Breast epithelium (tissue), 4 donors: ENCODE data around the gene GRM1. TPM values are rescaled to one million over a fixed set of nuclear protein-coding genes. Genes with fewer than 3 reads are reported as not detected.

Experiments
- DNase-seq, 2 donors: peaks; one replicate each; pipeline ENCODE4 v3.0.0-alpha.2; 2019; ENCODE audit warnings: low spot score in 2 of 2
- H3K27ac ChIP-seq, 2 donors: fragments of 200-600 bp; sonication (generic) in 1 of 2; one replicate each; pipeline ENCODE4 v1.5.1; 2016 to 2019; ENCODE audit warnings: mild to moderate bottlenecking in 1 of 2
- H3K27me3 ChIP-seq, 2 donors: fragments of 200-600 bp; sonication (generic) in 1 of 2; one replicate each; pipeline versions ENCODE4 v1.5.1 to v1.6.0; 2017 to 2019; ENCODE audit warnings: control low read depth in 1 of 2, mild to moderate bottlenecking in 1 of 2
- H3K36me3 ChIP-seq: fragments of 200-600 bp; one replicate; pipeline ENCODE4 v1.5.1; 2019
- H3K4me1 ChIP-seq, 2 donors: fragments of 200-600 bp; sonication (generic); one replicate each; pipeline ENCODE4 v1.5.1; 2016 to 2019; ENCODE audit warnings: control low read depth in 1 of 2
- H3K4me3 ChIP-seq, 3 donors: fragments of 200-600 bp; sonication (generic); 1 replicate in 2 of 3; 2 replicates in 1 of 3; pipeline ENCODE4 v1.5.1; 2016 to 2019; ENCODE audit warnings: mild to moderate bottlenecking in 3 of 3, moderate library complexity in 2 of 3
- H3K9me3 ChIP-seq, 2 donors: fragments of 200-600 bp; sonication (generic) in 1 of 2; one replicate each; pipeline ENCODE4 v1.5.1; 2016 to 2019; ENCODE audit warnings: control low read depth in 1 of 2
- CTCF ChIP-seq, 3 donors: fragments of 450-650 bp; IDR thresholded peaks; one replicate each; pipeline ENCODE4 v1.5.1; 2016 to 2017; ENCODE audit warnings: antibody characterized with exemption in 3 of 3, mild to moderate bottlenecking in 3 of 3, moderate library complexity in 3 of 3
- POLR2A ChIP-seq: fragments of 450-650 bp; IDR thresholded peaks from one replicate; pipeline ENCODE4 v1.6.1; 2016; ENCODE audit warnings: antibody characterized with exemption, mild to moderate bottlenecking, moderate library complexity
- POLR2AphosphoS5 ChIP-seq, 3 donors: sonication (generic); formaldehyde crosslinking; IDR thresholded peaks; one replicate each; pipeline ENCODE4 v1.6.1; 2017; ENCODE audit warnings: antibody characterized with exemption in 3 of 3
- intact Hi-C: fragments of 100-400 bp; cut with DNase I; formaldehyde crosslinking; loops from one replicate; pipeline ENCODE4 v1.15.1; 2023; ENCODE audit warnings: low total_unique reads
- total RNA-seq, 3 donors: library from RNA; depleted of rRNA; stranded (reverse); fragments of >200 nt; gene quantifications; one replicate each; pipeline ENCODE4 v1.1.0, GENCODE V29; 2016

GRM1 gene
- total RNA-seq, 3 donors from 2014 or later, result 0.15 to 0.16 TPM; not detected in 1

DNA sequence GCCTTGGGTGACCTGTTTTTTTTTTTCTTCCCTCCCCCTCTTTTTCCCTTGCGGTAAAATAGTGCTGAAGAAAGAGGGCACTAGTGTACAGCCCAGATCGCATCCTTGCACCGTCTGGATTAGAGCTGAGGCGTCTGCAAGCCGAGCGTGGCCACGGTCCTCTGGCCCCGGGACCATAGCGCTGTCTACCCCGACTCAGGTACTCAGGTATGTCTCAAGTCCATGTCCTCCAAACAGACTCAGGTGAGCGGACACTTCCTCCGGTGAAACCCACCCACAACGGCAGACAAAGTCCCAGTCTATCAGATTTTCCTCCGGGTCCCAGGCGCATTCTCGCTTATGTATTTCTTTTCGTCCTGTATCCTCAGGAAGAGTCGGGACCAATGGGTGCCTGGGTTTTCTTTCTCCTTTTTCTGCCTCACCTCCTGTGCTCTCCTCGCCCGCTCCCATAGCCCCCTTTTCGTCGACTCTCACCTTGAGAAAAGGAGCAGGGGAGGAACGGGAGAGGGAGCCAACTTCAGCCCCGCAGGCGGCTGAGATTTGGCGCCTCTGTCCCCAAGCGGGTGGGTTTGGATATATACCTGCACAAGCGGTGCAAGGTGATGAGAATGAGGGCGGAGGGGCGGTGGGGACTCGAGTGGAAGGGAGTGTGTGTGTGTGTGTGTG is 1.1 kb upstream of the GRM1 start:
- Histone ChIP-seq H3K27ac (no peak overlapping the region), H3K9me3 (no peaks in the 10 kb centered on the region), H3K36me3 (no peaks in the 10 kb centered on the region), H3K4me3 (no peak overlapping the region), H3K27me3 (peaks cover 2 to 39% of the 10 kb centered on the region in 2 donors), H3K4me1 (no peaks in the 10 kb centered on the region)
- TF ChIP-seq POLR2AphosphoS5 (IDR thresholded peaks at IDR 0.05), result no peak
- no peak for TF ChIP-seq POLR2A
- no peak for TF ChIP-seq CTCF (IDR thresholded peaks at IDR 0.05)
- no peak for DNase-seq
- intact Hi-C loops, result no loop called here

GRCh38 chr6:146028252-146028795 is 538 bp upstream of the GRM1 start:
- Histone ChIP-seq H3K9me3 (no peaks in the 10 kb centered on the region), H3K4me1 (no peaks in the 10 kb centered on the region), H3K27me3 (peaks cover 2 to 39% of the 10 kb centered on the region in 2 donors), H3K36me3 (no peaks in the 10 kb centered on the region), H3K27ac (no peak overlapping the region), H3K4me3 (peak overlapping the region in 1 of 3 donors; percentile 30)
- TF ChIP-seq CTCF (IDR thresholded peaks at IDR 0.05) (no peak), POLR2A (no peak)
- intact Hi-C loops, result no loop called here
- no peak for DNase-seq

GRCh38 chr6:146029573-146030184 is 817 bp downstream of the GRM1 start:
- H3K4me3 ChIP-seq, result no peak overlapping the region

GRCh38 chr6:146032387-146032786 is 3.5 kb downstream of the GRM1 start:
- Histone ChIP-seq H3K27ac (no peak overlapping the region), H3K9me3 (no peaks in the 10 kb centered on the region), H3K4me1 (no peaks in the 10 kb centered on the region), H3K36me3 (no peaks in the 10 kb centered on the region), H3K27me3 (peaks cover 2 to 32% of the 10 kb centered on the region in 2 donors), H3K4me3 (no peak overlapping the region)
- TF ChIP-seq CTCF (IDR thresholded peaks at IDR 0.05) (no peak), POLR2A (no peak), POLR2AphosphoS5 (IDR thresholded peaks at IDR 0.05) (no peak)
- intact Hi-C loops, result no loop called here
- DNase-seq, result no peak

More at GRCh38 chr6:146029573-146030184, 817 bp downstream of the GRM1 start:
- Histone ChIP-seq H3K9me3 (no peaks in the 10 kb centered on the region), H3K4me1 (no peaks in the 10 kb centered on the region), H3K27ac (no peak overlapping the region), H3K36me3 (no peaks in the 10 kb centered on the region), H3K27me3 (peaks cover 2 to 39% of the 10 kb centered on the region in 2 donors)
- TF ChIP-seq POLR2AphosphoS5 (IDR thresholded peaks at IDR 0.05), result no peak
- no peak for DNase-seq
- intact Hi-C loops, result no loop called here

DNA sequence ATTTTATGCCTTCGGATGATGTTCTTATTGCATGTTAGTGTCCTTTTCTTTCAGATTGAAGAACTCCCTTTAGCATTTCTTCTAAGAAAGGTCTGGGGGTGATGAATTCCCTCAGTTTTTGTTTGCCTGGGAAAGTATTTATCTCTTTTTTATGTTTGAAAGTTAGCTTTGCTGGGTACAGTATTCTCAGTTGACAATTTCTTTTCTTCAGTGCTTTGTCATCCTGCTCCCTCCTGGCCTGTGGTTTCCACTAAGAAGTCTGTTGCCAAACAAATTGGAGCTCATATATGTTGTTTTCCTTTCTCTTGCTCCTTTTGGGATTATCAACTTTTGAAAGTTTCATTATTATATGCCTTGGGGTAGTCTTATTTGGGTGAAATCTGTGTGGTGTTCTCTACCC is 11.5 kb downstream of the GRM1 start:
- no peak for DNase-seq
- H3K27ac ChIP-seq, result no peak overlapping the region
- H3K4me3 ChIP-seq, result no peak overlapping the region
- no peaks in the 10 kb centered on the region for H3K36me3 ChIP-seq
- TF ChIP-seq POLR2A, result no peak
- TF ChIP-seq POLR2AphosphoS5 (IDR thresholded peaks at IDR 0.05), result no peak
- no peak for TF ChIP-seq CTCF (IDR thresholded peaks at IDR 0.05)
- H3K4me1 ChIP-seq, result no peaks in the 10 kb centered on the region
- peaks cover 0 to 29% of the 10 kb centered on the region in 2 donors for H3K9me3 ChIP-seq
- no peaks in the 10 kb centered on the region for H3K27me3 ChIP-seq
- intact Hi-C loops, result no loop called here
